Uterus (tissue), 4 donors: ENCODE measurements around the gene ADARB2. TPM values are rescaled to one million over a fixed set of nuclear protein-coding genes. Genes with fewer than 3 reads are reported as not detected.

Experiments used
- DNase-seq, 2 donors: peaks; one replicate each; pipeline ENCODE4 v3.0.0-alpha.2; 2019 to 2020
- H3K27ac ChIP-seq, 2 donors: fragments of 200-600 bp; sonication (generic); 1 replicate in 1 of 2; 2 replicates in 1 of 2; pipeline ENCODE4 v1.5.1; 2016 to 2018
- H3K27me3 ChIP-seq, 2 donors: fragments of 200-600 bp; sonication (generic); one replicate each; pipeline ENCODE4 v1.5.1; 2018 to 2019; ENCODE audit warnings: control low read depth in 1 of 2
- H3K36me3 ChIP-seq, 2 donors: fragments of 200-600 bp; sonication (generic); one replicate each; pipeline ENCODE4 v1.5.1; 2019; ENCODE audit warnings: control low read depth in 1 of 2
- H3K4me1 ChIP-seq, 2 donors: fragments of 200-600 bp; sonication (generic); one replicate each; pipeline ENCODE4 v1.5.1; 2018 to 2019; ENCODE audit warnings: control low read depth in 1 of 2
- H3K4me3 ChIP-seq, 2 donors: fragments of 200-600 bp; sonication (generic); 1 replicate in 1 of 2; 2 replicates in 1 of 2; pipeline ENCODE4 v1.5.1; 2018 to 2019; ENCODE audit warnings: mild to moderate bottlenecking in 1 of 2
- H3K9me3 ChIP-seq, 2 donors: fragments of 200-600 bp; sonication (generic); one replicate each; pipeline ENCODE4 v1.5.1; 2019; ENCODE audit warnings: control low read depth in 1 of 2
- CTCF ChIP-seq, 4 experiments: fragments of 200-600 bp in 2 of 4; fragments of 450-650 bp in 2 of 4; sonication (generic) in 2 of 4; IDR thresholded peaks; one replicate each; pipeline ENCODE4 v1.5.1; 2016 to 2019; ENCODE audit warnings: antibody characterized with exemption in 4 of 4, mild to moderate bottlenecking in 2 of 4, moderate library complexity in 1 of 4
- POLR2A ChIP-seq, 2 donors: fragments of 450-650 bp; IDR thresholded peaks; one replicate each; pipeline ENCODE4 v1.6.1; 2016; ENCODE audit warnings: antibody characterized with exemption in 2 of 2, mild to moderate bottlenecking in 1 of 2, moderate library complexity in 1 of 2
- intact Hi-C: fragments of 100-400 bp; cut with DNase I; formaldehyde crosslinking; loops from one replicate; pipeline ENCODE4 v1.15.1; 2023; ENCODE audit warnings: low total_unique reads
- total RNA-seq, 4 donors: library from RNA; depleted of rRNA in 3 of 4; stranded (reverse); fragments of >200 nt in 3 of 4; gene quantifications; one replicate each; pipeline versions ENCODE4 v1.1.0 to v1.2.4, GENCODE V29; 2014 to 2023
- donor health status: DM: yes; HTN: yes; CAD: no.

Gene ADARB2
- total RNA-seq, 4 donors from 2014 or later, result 0.76 to 2.6 (median 2.0) TPM; not detected in 1

- Histone ChIP-seq H3K27ac (no peak overlapping the region), H3K4me3 (no peak overlapping the region), H3K4me1 (no peaks in the 10 kb centered on the region), H3K9me3 (no peaks in the 10 kb centered on the region), H3K36me3 (no peaks in the 10 kb centered on the region), H3K27me3 (no peaks in the 10 kb centered on the region)
- TF ChIP-seq POLR2A (IDR thresholded peaks at IDR 0.05) (no peak), CTCF (IDR thresholded peaks at IDR 0.05) (no peak)
- intact Hi-C loops, result no loop called here
- no peak for DNase-seq
Observed at GRCh38 chr10:1361411-1362105, 375.8 kb downstream of the ADARB2 start.

GRCh38 chr10:1360558-1361164, 376.7 kb downstream of the ADARB2 start:
- H3K27ac ChIP-seq, result no peak overlapping the region
- no peak for DNase-seq
- H3K36me3 ChIP-seq, result no peaks in the 10 kb centered on the region
- intact Hi-C loops, result no loop called here
- no peaks in the 10 kb centered on the region for H3K9me3 ChIP-seq
- H3K27me3 ChIP-seq, result no peaks in the 10 kb centered on the region
- no peak overlapping the region for H3K4me3 ChIP-seq
- TF ChIP-seq CTCF (IDR thresholded peaks at IDR 0.05), result no peak
- no peak for TF ChIP-seq POLR2A (IDR thresholded peaks at IDR 0.05)
- H3K4me1 ChIP-seq, result no peaks in the 10 kb centered on the region

- no peak for TF ChIP-seq POLR2A (IDR thresholded peaks at IDR 0.05)
- TF ChIP-seq CTCF (IDR thresholded peaks at IDR 0.05), result no peak
- Histone ChIP-seq H3K9me3 (no peaks in the 10 kb centered on the region), H3K36me3 (no peaks in the 10 kb centered on the region), H3K4me1 (no peaks in the 10 kb centered on the region), H3K27ac (no peak overlapping the region), H3K27me3 (no peaks in the 10 kb centered on the region), H3K4me3 (no peak overlapping the region)
- DNase-seq, result no peak
- intact Hi-C loops, result no loop called here
Observed at GRCh38 chr10:1360011-1360557, 377.2 kb downstream of the ADARB2 start.

GRCh38 chr10:1359626-1359955, 377.7 kb downstream of the ADARB2 start:
- H3K4me1 ChIP-seq, result no peaks in the 10 kb centered on the region
- no peak overlapping the region for H3K4me3 ChIP-seq
- H3K9me3 ChIP-seq, result no peaks in the 10 kb centered on the region
- TF ChIP-seq POLR2A (IDR thresholded peaks at IDR 0.05), result no peak
- TF ChIP-seq CTCF (IDR thresholded peaks at IDR 0.05), result no peak
- H3K27me3 ChIP-seq, result no peaks in the 10 kb centered on the region
- H3K36me3 ChIP-seq, result no peaks in the 10 kb centered on the region
- DNase-seq, result no peak
- no peak overlapping the region for H3K27ac ChIP-seq
- intact Hi-C loops, result no loop called here

- intact Hi-C loops, result no loop called here
- H3K27me3 ChIP-seq, result no peaks in the 10 kb centered on the region
- no peaks in the 10 kb centered on the region for H3K4me1 ChIP-seq
Observed at GRCh38 chr10:1358860-1359625, 378.3 kb downstream of the ADARB2 start.

More at GRCh38 chr10:1358860-1359625, 378.3 kb downstream of the ADARB2 start:
- no peak for DNase-seq
- Histone ChIP-seq H3K36me3 (no peaks in the 10 kb centered on the region), H3K4me3 (no peak overlapping the region), H3K9me3 (no peaks in the 10 kb centered on the region), H3K27ac (no peak overlapping the region)
- TF ChIP-seq CTCF (IDR thresholded peaks at IDR 0.05), result no peak
- TF ChIP-seq POLR2A (IDR thresholded peaks at IDR 0.05), result no peak
